ENCODE measurements around the gene KANSL3.
"Not testable (repeated sequence)": the region's sequence is repeated elsewhere in the genome, so short reads cannot be mapped to it uniquely, and the experiment has no call there.

The KANSL3 gene

DNA sequence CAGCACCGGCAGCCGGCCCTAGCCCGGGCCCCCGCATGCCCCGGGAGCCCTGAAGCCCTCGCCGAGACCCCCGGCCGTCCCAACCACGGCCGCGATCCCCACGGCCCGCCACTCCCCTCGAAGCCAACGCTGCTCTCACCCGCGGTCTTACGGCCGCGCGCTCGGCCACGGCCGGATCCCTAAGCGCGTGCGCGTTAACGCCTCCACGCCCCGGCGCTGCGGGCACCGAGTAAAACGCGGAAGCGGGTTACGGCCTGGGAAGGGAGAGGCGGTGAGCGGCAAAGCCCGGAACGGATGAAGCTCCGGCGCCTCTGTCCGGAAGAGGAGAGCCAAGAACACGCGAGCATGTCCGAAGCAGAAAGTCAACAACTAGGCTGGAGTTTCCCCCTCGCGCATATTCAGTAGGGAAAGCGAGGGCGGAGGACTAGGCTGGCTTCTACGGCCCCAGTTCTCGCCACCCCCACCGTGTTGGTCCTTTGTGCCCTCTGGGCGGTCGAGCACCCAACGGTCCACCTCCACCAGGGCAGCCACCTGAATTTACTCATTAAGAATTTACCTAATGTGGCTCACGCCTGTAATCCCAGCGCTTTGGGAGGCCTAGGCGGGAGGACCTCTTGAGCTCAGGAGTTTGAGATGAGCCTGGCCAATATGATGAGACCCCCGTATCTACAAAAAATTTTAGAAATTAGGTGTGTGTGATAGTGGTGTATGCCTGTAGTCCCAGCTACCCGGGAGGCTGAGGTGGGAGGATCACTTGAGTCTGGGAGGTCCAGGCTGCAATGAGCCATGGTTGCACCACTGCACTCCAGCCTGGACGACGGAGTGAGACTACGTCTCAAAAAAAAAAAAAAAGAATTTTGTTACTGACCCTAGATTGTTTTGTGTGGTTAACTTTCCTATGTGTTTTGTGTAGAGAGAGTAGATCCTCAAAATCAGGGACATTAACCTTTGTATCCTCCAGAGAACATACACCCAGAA is at the start of gene KANSL3:
TSS of gene KANSL3 (minus strand) at position 169 of the 978 bp plus-strand sequence. CDS start 1,177 bp downstream, outside the sequence.
- Mint-ChIP-seq H3K27ac (peak within 1 kb of the TSS; percentile 89), H3K9me3 (no peaks in the 10 kb centered on the region), H3K27me3 (no peaks in the 10 kb centered on the region), H3K4me3 (peak within 1 kb of the TSS; percentile 96), H3K4me1 (peaks cover 35% of the 10 kb centered on the region), H3K36me3 (peaks cover 9% of the 10 kb centered on the region)

DNA sequence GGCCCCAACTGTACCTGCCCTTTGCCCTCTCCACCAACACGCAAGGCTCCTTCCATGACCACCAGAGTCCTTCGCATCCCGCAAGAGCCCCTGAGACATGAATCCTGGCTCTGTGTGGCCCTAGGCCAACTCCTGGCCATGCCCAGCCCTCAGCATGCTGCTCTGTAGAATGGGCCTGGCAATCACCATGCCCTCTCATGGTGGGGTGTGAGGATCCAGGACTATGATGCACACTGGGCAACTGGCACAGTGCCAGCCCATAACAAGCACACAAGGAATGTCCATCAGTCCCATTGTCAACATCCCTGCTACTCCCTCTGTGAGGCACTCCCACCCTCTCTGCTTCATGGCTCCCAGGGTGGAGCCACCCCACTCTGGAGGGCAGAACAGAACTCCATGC is 49.2 kb upstream of the KANSL3 start:
- Mint-ChIP-seq H3K36me3 (no peaks in the 10 kb centered on the region), H3K9me3 (no peaks in the 10 kb centered on the region), H3K4me3 (no peak overlapping the region), H3K27ac (no peak overlapping the region), H3K27me3 (peaks cover 6% of the 10 kb centered on the region), H3K4me1 (no peaks in the 10 kb centered on the region)

DNA sequence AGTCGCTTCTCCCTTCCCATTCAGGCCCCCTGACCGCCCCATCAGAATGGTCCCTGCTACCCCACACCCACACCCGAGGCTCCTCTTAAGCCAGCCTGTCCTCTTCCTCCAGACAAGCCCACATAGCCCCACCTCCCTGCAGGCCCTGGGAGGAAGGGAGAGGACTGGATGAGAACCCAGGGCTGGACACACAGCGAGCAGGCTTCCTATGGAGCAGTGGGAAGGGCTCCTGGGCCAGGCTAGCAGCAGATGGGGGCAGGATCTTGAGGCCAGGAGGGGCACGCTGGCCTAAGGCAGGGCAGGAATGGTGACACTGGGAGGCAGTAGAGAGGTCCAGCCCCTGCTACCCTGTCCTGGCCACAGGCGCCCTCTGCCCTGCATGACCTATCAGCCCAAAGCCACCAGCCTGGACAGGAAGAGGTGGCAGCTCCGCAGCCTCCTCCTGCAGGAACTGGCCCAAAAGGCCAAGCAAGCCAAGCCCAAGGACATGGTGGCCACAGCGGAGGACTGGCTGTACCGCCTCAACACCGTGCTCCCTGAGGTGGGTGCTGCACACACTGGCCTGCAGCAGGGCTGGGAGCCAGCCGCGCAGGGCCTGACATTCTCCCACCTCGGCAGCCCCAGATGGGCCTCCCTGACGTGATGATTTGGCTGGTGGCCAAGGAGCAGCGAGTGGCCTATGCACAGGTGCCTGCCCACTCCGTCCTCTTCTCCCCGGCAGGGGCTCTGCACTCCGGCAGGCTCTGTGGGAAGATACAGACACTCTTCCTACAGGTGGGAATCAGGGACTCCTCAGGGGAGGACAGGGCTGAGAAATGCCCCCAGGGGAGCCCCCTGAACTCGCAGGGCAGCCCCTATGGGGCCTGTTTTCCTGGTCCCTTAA is 47.7 kb upstream of the KANSL3 start:
- Mint-ChIP-seq H3K27ac (no peak overlapping the region), H3K4me1 (no peaks in the 10 kb centered on the region), H3K9me3 (no peaks in the 10 kb centered on the region), H3K4me3 (no peak overlapping the region), H3K36me3 (no peaks in the 10 kb centered on the region), H3K27me3 (peaks cover 6% of the 10 kb centered on the region)

DNA sequence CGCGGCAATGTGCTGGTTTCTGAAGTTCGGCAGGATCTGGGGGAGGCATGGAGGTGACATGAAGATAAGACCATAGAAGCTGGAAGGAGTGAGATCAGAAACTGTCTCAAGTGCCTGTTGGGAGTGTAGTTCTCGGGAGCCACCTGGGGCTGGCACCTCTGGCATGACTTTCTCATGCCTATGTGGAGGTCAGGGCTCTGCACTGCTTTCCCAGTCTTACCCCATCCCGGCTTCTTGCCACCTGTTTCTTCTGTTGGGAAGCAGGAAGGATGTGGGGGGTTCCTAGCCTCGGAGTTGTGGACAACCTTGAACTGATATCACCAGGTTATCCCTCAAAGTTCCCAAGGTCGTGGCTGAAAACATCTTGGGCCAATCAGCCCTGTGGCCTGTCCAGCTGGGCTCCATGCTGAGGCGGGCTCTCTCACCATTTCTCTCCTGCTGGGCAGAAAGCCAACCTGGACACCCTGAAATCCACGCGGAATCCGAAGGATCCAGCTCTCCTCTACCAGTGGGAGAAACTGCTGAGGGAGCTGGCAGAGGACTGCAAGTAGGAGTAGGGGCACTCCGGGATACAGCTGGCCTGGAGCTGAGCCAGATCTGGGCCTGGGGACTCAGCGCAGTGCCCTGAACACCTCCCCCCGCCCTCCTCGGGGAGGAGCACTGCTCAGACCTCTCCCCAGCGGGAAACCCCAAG is 46.9 kb upstream of the KANSL3 start:
- Mint-ChIP-seq H3K27ac (no peak overlapping the region), H3K9me3 (no peaks in the 10 kb centered on the region), H3K27me3 (peaks cover 6% of the 10 kb centered on the region), H3K36me3 (no peaks in the 10 kb centered on the region), H3K4me3 (no peak overlapping the region), H3K4me1 (no peaks in the 10 kb centered on the region)

DNA sequence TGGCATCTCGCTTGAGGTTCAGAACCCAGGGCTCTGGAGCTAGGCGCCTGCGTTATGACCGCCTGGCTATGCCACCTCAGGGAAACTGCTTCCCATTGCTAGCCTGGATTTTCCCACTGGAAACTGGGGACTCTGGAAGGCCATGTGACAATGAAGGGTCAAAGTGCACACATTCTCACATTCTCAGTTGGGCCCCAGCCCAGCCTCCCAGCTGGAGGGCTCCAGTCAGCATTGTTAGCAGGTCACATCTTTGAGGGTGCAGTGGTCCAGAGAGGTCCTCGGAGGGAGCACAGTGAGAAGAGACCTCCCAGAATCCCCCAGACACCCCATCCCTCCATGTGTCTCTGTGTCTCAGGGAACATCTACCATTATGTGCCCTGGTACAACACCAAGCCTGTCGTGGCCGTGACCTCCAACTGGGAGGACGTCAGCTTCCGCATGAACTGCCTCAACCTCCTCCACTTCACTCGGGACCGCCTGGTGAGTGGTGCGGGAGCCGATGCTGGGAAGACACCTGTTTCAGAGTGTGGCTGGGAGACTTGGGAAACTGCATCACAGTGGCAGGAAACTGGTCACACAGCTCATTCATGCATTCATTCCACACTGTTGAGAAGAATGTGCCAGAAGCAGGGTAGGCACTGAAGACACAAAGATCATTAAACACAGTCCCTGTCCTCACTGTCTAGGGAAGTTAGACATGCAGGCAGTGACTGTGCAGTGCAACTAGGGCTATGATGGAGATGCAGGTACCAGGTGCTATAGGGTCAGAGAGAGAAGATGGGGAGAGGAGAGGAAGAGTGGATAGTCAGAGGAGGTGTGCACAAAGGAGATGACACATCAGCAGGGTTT is 46.1 kb upstream of the KANSL3 start:
- no peaks in the 10 kb centered on the region for H3K4me1 Mint-ChIP-seq
- H3K9me3 Mint-ChIP-seq = no peaks in the 10 kb centered on the region
- H3K36me3 Mint-ChIP-seq = no peaks in the 10 kb centered on the region
- peaks cover 6% of the 10 kb centered on the region for H3K27me3 Mint-ChIP-seq
- no peak overlapping the region for H3K4me3 Mint-ChIP-seq
- H3K27ac Mint-ChIP-seq = no peak overlapping the region

DNA sequence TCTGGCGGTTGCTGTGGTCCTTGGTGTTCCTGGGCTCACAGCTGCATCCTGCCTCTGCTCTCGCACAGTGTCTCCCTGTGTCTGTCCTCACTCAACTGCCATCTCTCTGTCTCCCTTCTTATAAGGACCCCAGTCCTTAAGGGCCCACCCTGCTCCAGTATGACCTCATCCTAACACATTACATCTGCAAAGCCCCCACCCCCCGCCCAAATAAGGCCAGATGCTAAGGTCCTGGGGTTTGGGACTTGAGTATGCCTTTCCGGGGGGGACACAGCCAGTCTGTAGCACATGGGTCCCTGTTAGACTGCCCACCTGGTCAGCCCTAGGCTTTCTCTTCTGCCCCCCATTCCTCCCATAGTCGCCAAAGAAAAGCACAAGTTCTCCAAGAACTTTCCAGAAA is 45.2 kb upstream of the KANSL3 start:
- no peak overlapping the region for H3K4me3 Mint-ChIP-seq
- no peaks in the 10 kb centered on the region for H3K36me3 Mint-ChIP-seq
- H3K4me1 Mint-ChIP-seq = no peaks in the 10 kb centered on the region
- H3K9me3 Mint-ChIP-seq = no peaks in the 10 kb centered on the region
- H3K27me3 Mint-ChIP-seq = peaks cover 6% of the 10 kb centered on the region
- no peak overlapping the region for H3K27ac Mint-ChIP-seq

DNA sequence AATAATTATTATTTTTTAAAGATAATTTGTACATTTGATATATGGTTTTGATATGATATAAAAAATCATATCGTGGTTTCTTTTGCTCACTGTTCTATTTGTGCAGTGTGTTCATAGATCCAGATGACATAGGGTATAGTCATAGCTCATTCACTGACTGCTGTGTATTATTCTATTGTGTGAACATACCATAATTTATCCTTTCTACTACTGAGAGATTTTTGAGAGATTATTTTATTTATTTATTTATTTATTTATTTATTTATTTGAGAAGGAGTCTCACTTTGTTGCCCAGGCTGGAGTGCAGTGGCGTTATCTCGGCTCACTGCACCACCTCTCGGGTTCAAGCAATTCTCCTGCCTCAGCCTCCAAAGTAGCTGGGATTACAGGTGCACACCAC is 43.4 kb upstream of the KANSL3 start:
- Mint-ChIP-seq H3K4me1 (no peaks in the 10 kb centered on the region), H3K27me3 (peaks cover 6% of the 10 kb centered on the region), H3K9me3 (no peaks in the 10 kb centered on the region), H3K27ac (no peak overlapping the region), H3K4me3 (no peak overlapping the region), H3K36me3 (no peaks in the 10 kb centered on the region)

DNA sequence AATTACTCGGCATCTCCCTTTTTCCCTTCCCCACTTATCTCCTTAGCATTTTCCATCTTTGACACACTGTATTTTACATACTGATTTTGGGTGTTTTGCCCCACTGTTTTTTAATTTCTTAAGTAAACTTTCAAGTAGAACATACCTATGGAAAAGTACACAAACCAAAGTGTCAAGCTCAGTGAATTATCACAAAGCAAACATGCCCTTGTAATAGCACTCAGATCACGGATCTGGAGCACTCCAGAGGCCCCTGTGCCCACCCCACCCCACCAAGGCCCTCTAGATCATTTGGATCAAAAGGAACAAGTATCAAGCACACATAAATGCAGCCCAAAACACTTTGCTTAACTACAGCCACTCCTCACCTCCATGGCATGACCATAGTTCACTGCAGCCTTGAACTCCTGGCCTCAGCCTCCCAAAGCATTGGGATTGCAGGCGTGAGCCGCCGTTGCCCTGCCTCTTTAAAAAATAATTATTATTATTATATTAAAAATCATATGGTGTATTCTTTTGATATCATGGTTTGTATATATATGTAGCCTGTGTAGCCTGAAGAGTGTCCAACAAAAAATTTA is 42.5 kb upstream of the KANSL3 start:
- H3K27me3 Mint-ChIP-seq = peaks cover 6% of the 10 kb centered on the region
- no peaks in the 10 kb centered on the region for H3K36me3 Mint-ChIP-seq
- H3K4me3 Mint-ChIP-seq = no peak overlapping the region
- H3K27ac Mint-ChIP-seq = no peak overlapping the region
- no peaks in the 10 kb centered on the region for H3K9me3 Mint-ChIP-seq
- no peaks in the 10 kb centered on the region for H3K4me1 Mint-ChIP-seq

DNA sequence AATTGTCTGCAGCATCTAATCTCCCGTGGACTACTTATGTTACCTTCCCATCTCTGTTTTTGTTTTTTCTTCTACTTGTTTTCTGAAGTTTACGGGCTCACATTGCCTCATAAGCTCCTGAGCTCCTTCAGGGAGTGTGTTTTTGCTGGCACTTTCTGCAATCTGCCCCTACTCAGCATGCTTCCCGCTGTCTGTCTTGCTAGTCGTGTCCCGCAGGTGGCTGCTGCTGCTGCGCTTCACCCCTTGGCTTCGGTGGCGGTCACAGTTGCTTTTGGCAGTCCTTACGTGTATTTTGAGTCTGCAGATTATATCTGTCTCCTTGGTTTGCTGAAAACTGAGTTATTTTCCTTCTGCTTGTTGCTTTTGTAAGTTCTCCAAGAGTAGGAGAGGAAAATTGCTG is 41.7 kb upstream of the KANSL3 start:
- no peaks in the 10 kb centered on the region for H3K36me3 Mint-ChIP-seq
- peaks cover 6% of the 10 kb centered on the region for H3K27me3 Mint-ChIP-seq
- H3K4me3 Mint-ChIP-seq = no peak overlapping the region
- no peak overlapping the region for H3K27ac Mint-ChIP-seq
- H3K9me3 Mint-ChIP-seq = no peaks in the 10 kb centered on the region
- H3K4me1 Mint-ChIP-seq = no peaks in the 10 kb centered on the region

DNA sequence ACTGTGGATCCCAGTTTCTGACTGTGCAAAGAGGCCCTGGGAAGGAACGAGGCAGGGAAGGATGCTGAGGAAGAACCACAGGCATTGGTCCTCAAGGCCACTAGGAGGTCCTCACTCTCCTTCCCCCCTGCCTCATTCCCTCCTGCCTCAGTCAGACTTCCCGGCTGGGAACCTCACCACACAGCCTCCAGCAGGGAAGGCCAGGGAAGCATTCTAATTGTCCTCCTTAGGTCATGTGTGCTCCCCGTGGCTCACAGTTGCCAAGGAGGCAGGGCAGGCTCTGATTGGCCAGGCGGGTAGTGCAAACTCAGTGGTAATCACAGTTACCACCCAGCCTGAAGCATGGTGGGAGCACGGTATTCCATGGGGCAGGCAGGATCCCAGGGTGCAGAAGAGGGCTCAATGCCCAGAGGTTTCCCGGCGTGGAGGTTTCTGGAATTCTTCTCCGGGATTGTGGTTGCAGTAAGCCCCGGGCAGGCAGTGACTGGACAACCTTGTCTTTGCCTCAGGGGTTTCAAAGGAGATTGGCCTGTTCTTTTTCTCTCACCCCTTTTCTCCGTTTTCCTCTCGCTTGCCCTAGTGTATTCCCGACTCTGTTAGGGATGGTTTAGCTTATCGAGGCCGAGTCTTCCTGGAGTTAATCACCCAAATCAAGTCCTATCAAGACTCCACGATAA is 31.6 kb upstream of the KANSL3 start:
- no peaks in the 10 kb centered on the region for H3K36me3 Mint-ChIP-seq
- no peak overlapping the region for H3K4me3 Mint-ChIP-seq
- H3K9me3 Mint-ChIP-seq = no peaks in the 10 kb centered on the region
- no peak overlapping the region for H3K27ac Mint-ChIP-seq
- no peaks in the 10 kb centered on the region for H3K27me3 Mint-ChIP-seq
- no peaks in the 10 kb centered on the region for H3K4me1 Mint-ChIP-seq

DNA sequence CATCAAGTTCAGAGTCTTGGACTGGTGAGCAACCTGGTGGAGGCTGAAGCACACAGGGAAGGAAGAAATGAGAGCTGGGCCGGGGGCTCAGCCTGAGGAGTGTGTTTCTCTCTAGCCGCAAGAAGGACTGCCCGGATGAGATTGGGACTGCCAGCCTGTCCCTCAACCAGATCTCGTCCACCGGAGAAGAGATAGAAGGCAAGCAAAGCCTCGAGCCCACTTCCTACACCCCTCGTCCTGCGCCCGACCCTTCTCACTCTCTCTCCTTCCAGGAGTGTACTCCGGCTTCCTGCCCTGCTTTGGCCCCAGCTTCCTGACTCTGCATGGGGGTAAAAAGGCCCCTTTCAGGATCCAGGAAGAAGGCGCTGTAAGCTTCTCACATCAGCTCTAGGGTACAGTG is 30.7 kb upstream of the KANSL3 start:
- Mint-ChIP-seq H3K4me3 (no peak overlapping the region), H3K27me3 (no peaks in the 10 kb centered on the region), H3K36me3 (no peaks in the 10 kb centered on the region), H3K27ac (no peak overlapping the region), H3K9me3 (no peaks in the 10 kb centered on the region), H3K4me1 (no peaks in the 10 kb centered on the region)

DNA sequence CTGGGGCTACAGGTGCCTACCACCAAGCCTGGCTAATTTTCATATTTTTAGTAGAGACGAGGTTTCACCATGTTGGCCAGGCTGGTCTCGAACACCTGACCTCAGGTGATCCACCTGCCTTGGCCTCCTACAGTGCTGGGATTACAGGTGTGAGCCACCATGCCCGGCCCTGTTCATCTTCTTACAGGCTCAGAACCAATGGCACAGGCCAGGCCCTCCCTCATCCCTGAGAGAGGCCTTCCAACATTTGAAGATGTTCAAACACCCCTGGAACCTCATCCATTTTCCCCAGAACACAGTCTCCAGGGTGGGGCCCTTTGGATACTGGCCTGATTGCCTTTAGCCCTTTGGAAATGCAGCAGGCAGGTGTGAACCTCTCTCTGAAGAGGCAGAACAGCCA is 27.6 kb upstream of the KANSL3 start:
- not testable (repeated sequence) for H3K4me1 Mint-ChIP-seq, H3K9me3 Mint-ChIP-seq, H3K36me3 Mint-ChIP-seq, H3K27ac Mint-ChIP-seq, H3K4me3 Mint-ChIP-seq, H3K27me3 Mint-ChIP-seq

DNA sequence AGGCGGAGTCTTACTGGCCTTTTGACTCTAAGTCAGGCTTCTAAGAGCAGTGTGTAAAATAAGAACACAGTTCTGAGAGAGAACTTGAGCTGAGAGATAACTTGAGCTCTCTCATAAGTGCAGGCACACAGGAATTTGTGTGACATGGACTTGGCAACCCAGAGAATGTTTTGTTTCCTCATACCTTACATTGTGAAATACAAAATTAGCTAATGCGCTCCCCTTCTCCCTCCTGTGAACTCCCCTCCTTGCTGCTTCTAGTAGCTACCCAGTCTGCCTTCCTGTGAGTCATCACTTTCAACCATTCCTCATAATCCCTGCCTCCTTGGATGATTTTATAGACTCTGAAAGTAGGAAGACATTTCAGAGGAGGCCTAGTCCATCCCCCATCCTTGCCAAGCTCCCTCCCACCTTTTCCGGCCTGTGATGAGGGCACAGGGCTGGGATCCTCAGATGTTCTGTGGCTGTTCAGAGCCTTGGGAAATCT is 27.0 kb upstream of the KANSL3 start:
- H3K9me3 Mint-ChIP-seq = no peaks in the 10 kb centered on the region
- no peak overlapping the region for H3K4me3 Mint-ChIP-seq
- H3K36me3 Mint-ChIP-seq = no peaks in the 10 kb centered on the region
- no peaks in the 10 kb centered on the region for H3K4me1 Mint-ChIP-seq
- H3K27me3 Mint-ChIP-seq = no peaks in the 10 kb centered on the region
- H3K27ac Mint-ChIP-seq = no peak overlapping the region

DNA sequence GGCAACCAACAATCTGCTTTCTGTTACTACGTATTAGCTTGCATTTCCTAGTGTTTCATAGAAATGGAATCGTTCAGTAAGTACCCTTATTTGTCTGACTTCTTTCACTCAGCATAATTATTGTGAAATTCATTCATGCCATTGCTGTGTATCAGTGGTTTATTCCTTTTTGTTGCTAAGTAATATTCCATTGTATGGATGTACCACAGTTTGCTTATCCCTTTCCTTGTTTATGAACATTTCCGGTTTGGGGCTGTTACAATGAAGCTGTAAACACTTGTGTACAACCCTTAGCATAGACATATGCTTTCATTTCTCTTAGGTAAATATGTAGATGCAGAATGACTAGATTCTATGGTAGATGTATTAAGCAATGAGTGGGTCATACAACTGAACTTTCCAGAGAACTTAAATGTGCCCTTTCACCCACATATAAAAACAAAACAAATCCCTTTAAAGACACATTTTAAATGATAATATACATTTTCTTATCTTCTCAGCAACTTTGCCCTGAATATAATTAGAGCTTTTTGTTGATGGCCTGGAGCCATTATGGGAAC is 26.3 kb upstream of the KANSL3 start:
- Mint-ChIP-seq H3K27ac (no peak overlapping the region), H3K27me3 (no peaks in the 10 kb centered on the region), H3K9me3 (no peaks in the 10 kb centered on the region), H3K4me1 (no peaks in the 10 kb centered on the region), H3K36me3 (no peaks in the 10 kb centered on the region), H3K4me3 (no peak overlapping the region)

Data from activated naive CD4-positive, alpha-beta T cell treated with anti-CD3 and anti-CD28 coated beads, Interleukin-2, amount 50 U/mL, for 24 hours (primary cell).